Ascending aorta (tissue), 2 donors: Measurements from ENCODE around the gene TRRAP. TPM values are rescaled to one million over a fixed set of nuclear protein-coding genes. Genes with fewer than 3 reads are reported as not detected.

ENCODE experiments used
- DNase-seq, 2 donors: peaks; one replicate each; pipeline ENCODE4 v3.0.0-alpha.2; 2019; ENCODE audit warnings: low spot score in 2 of 2
- H3K27ac ChIP-seq, 2 donors: fragments of 200-600 bp; sonication (generic); one replicate each; pipeline ENCODE4 v1.5.1; 2016 to 2017; ENCODE audit warnings: mild to moderate bottlenecking in 1 of 2
- H3K27me3 ChIP-seq: fragments of 200-600 bp; sonication (generic); one replicate; pipeline ENCODE4 v1.5.1; 2017
- H3K36me3 ChIP-seq, 2 donors: fragments of 200-600 bp; sonication (generic); one replicate each; pipeline ENCODE4 v1.5.1; 2016
- H3K4me1 ChIP-seq, 2 donors: fragments of 200-600 bp; sonication (generic); one replicate each; pipeline ENCODE4 v1.5.1; 2016 to 2017; ENCODE audit warnings: mild to moderate bottlenecking in 1 of 2
- H3K4me3 ChIP-seq, 2 donors: fragments of 200-600 bp; sonication (generic); one replicate each; pipeline ENCODE4 v1.5.1; 2016 to 2017; ENCODE audit warnings: mild to moderate bottlenecking in 1 of 2
- H3K9me3 ChIP-seq, 2 donors: fragments of 200-600 bp; sonication (generic); one replicate each; pipeline ENCODE4 v1.5.1; 2016
- intact Hi-C: fragments of 100-400 bp; cut with DNase I; formaldehyde crosslinking; loops from one replicate; pipeline ENCODE4 v1.15.1; 2023
- total RNA-seq: library from RNA; depleted of rRNA; stranded (reverse); fragments of >200 nt; gene quantifications from one replicate; pipeline ENCODE4 v1.1.0, GENCODE V29; 2016
- TF ChIP-seq, protein P1 (sequence below), 3 experiments: fragments of 200-600 bp in 2 of 3; fragments of 450-650 bp in 1 of 3; sonication (generic) in 2 of 3; IDR thresholded peaks; one replicate each; pipeline ENCODE4 v1.5.1; 2016 to 2019; ENCODE audit warnings: antibody characterized with exemption in 3 of 3, mild to moderate bottlenecking in 1 of 3, moderate library complexity in 1 of 3

TRRAP gene
- total RNA-seq, 1 donor from 2014 or later: 23.4 TPM

DNA sequence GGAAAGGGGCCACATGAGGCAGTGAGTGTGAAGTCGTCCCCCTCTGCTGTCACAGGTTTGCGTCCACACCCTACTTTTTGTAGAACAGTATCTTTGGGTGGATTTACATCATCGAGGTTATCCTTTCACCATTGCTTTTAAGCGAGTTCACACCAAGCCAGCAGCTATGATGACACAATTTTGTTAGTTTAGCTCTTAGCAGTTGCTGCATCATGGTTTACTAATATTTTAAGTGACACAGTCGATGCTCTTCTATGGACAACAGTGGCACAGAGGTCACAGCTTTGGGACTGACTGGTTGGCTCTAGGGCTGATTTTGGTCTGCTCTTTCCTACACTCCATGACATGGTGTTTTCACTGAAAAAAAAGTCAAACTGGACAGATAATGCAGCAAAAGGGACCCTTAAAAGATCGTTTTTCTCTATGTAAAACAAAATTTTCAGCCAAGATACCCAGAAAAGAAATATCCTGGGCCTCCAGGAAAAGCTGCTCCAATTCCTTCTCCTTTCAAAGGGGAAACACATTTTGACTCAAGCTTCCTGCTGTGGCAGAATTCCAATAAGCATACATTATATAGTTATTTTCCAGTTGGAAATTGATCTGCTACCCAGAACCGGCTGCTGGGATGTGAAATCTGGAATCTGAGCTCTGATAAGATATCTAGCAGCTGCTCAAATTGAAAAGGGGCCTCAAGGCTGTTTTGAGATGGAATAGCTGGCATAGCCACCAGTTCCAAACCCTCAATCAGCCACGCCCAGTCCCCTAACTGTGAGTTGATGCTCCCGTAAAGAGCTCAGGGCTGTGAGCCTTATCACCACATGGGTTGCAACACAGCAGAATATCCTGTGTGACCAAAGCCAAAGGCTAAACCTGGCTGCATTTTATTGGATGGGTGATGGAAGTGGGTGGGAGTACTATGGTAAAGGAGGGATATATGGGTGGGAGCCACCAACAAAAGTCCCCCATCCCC, 151.4 kb downstream of the TRRAP start:
- DNase-seq: peak in 1 of 2 donors; percentile 54
- Histone ChIP-seq H3K4me1 (peaks cover 9 to 18% of the 10 kb centered on the region in 2 donors), H3K27ac (peak overlapping the region; percentile 88 to 91), H3K4me3 (no peak overlapping the region), H3K27me3 (no peaks in the 10 kb centered on the region), H3K9me3 (no peaks in the 10 kb centered on the region), H3K36me3 (peaks cover 59 to 68% of the 10 kb centered on the region in 2 donors)
- intact Hi-C loops: loop anchor here (10.0 kb wide), 1 partner anchor 525 kb away; the partner anchor contains the start of genes FAM200A and ZNF655
- TF ChIP-seq, protein P1, sequence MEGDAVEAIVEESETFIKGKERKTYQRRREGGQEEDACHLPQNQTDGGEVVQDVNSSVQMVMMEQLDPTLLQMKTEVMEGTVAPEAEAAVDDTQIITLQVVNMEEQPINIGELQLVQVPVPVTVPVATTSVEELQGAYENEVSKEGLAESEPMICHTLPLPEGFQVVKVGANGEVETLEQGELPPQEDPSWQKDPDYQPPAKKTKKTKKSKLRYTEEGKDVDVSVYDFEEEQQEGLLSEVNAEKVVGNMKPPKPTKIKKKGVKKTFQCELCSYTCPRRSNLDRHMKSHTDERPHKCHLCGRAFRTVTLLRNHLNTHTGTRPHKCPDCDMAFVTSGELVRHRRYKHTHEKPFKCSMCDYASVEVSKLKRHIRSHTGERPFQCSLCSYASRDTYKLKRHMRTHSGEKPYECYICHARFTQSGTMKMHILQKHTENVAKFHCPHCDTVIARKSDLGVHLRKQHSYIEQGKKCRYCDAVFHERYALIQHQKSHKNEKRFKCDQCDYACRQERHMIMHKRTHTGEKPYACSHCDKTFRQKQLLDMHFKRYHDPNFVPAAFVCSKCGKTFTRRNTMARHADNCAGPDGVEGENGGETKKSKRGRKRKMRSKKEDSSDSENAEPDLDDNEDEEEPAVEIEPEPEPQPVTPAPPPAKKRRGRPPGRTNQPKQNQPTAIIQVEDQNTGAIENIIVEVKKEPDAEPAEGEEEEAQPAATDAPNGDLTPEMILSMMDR (IDR thresholded peaks at IDR 0.05): no peak

DNA sequence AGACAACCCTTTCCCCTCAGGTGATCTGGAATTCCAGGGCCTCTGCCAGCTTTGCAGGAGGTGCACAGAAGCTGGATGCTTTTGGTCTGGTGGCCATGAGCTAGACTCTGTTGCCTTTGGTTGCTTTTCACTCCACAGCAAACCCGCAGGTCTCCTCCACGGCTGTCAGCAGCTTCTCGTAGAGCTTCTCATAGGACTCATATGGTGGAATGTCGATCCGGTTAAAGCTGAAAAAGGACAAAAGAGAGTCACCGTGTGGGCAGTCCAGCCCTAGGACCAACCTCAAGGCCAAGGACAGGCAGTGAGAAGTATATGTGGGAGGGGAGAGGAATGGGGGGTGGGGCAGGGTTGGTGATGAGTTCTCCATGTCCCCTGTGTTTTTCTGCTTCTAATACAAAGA, 152.1 kb downstream of the TRRAP start:
- DNase-seq: peak in 1 of 2 donors; percentile 60
- H3K4me1 ChIP-seq: peaks cover 9 to 18% of the 10 kb centered on the region in 2 donors
- H3K4me3 ChIP-seq: no peak overlapping the region
- H3K27ac ChIP-seq: peak overlapping the region; percentile 88 to 91
- intact Hi-C loops: loop anchor here (10.0 kb wide), 1 partner anchor 524 kb away; the partner anchor contains the start of genes FAM200A and ZNF655
- TF ChIP-seq, protein P1 (IDR thresholded peaks at IDR 0.05): no peak
- no peaks in the 10 kb centered on the region for H3K27me3 ChIP-seq
- H3K36me3 ChIP-seq: peaks cover 66 to 76% of the 10 kb centered on the region in 2 donors
- H3K9me3 ChIP-seq: no peaks in the 10 kb centered on the region

DNA sequence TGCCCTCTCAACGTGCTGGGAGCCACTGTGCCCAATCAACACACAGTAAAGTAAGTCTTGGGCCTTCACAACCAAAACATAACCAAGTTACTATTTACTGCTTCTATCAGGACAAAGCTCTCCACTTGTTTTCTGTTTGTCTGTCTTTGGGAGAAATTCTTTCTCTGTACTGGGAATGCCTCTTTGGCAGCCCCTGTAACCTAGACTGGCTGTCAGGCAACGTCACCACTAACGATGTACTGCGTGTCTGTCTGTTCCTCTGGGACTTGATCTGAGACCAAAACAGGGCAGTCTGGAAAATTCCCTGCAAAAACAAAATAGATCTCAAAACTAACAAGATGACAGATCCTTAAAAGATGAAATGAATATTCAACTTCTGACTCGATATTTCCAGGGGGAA, 152.6 kb downstream of the TRRAP start:
- peak overlapping the region; percentile 88 to 91 for H3K27ac ChIP-seq
- intact Hi-C loops: loop anchor here (10.0 kb wide), 1 partner anchor 524 kb away; the partner anchor contains the start of genes FAM200A and ZNF655

DNA sequence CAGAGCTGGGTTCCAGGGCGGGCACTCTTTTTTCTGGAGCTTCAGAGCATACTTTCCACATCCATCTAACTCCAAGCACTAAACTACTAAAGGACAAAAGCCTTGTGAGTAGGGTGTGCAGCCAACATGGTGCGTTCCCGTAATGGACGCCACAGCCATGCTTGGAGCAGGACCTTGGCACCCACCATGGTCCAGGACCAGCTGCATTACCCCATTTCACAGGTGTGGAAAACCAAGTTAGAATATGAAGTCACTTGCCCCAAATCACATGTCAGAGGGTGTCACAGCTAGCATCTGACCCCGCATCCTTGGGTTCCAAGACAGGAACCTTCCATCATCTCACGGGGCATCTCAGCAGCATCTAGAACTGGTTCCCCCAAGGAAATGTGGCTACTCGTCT, 153.2 kb downstream of the TRRAP start:
- Histone ChIP-seq H3K4me1 (peaks cover 9 to 23% of the 10 kb centered on the region in 2 donors), H3K27me3 (no peaks in the 10 kb centered on the region), H3K4me3 (no peak overlapping the region), H3K9me3 (no peaks in the 10 kb centered on the region), H3K27ac (peak overlapping the region; percentile 88 to 91), H3K36me3 (peaks cover 74 to 86% of the 10 kb centered on the region in 2 donors)
- DNase-seq: peak in 1 of 2 donors; percentile 62
- intact Hi-C loops: loop anchor here (10.0 kb wide), 1 partner anchor 523 kb away; the partner anchor contains the start of genes FAM200A and ZNF655
- TF ChIP-seq, protein P1 (IDR thresholded peaks at IDR 0.05): no peak

More for the DNA sequence above, 152.6 kb downstream of the TRRAP start:
- peaks cover 9 to 19% of the 10 kb centered on the region in 2 donors for H3K4me1 ChIP-seq
- TF ChIP-seq, protein P1 (IDR thresholded peaks at IDR 0.05): no peak
- no peaks in the 10 kb centered on the region for H3K27me3 ChIP-seq
- no peak overlapping the region for H3K4me3 ChIP-seq
- peak in 1 of 2 donors; percentile 85 for DNase-seq
- no peaks in the 10 kb centered on the region for H3K9me3 ChIP-seq
- H3K36me3 ChIP-seq: peaks cover 71 to 80% of the 10 kb centered on the region in 2 donors

DNA sequence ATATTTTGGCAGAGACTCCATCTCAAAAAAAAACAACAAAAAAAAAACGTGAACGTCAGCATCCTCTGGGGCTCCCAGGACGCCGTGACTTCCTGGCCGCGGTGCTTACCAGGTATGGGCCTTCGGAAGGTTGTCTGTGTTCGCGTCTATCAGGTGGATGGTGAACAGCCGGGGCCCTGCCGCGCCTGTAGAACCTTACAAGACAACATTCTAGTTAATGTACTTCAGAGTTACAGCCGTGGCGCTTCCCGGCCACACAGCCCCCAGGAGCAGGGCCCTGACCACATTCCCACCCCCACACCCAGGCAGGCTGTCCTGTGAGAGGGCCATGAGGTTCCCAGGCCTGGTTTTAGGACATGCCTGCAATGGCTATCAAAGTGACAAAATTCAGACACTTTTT, 154.6 kb downstream of the TRRAP start:
- intact Hi-C loops: loop anchor here (10.0 kb wide), 1 partner anchor 522 kb away; the partner anchor contains the start of genes FAM200A and ZNF655
- Histone ChIP-seq H3K4me1 (peaks cover 9 to 35% of the 10 kb centered on the region in 2 donors), H3K9me3 (no peaks in the 10 kb centered on the region), H3K27ac (peak overlapping the region; percentile 88 to 91), H3K4me3 (no peak overlapping the region), H3K36me3 (peaks cover 80 to 93% of the 10 kb centered on the region in 2 donors), H3K27me3 (no peaks in the 10 kb centered on the region)
- TF ChIP-seq, protein P1 (IDR thresholded peaks at IDR 0.05): no peak
- peak in 1 of 2 donors; percentile 54 for DNase-seq
